ENCODE measurements around the gene EHBP1. TPM values are rescaled to one million over a fixed set of nuclear protein-coding genes. Genes with fewer than 3 reads are reported as not detected.

Gene EHBP1
- total RNA-seq, 1 donor from 2014 or later, result 52.7 TPM

GRCh38 chr2:62806231-62806630, 100.7 kb downstream of the EHBP1 start:
- Histone ChIP-seq H3K9me3 (ENCODE audit: control insufficient read depth in 3 of 3, low read length in 3 of 3) (no peaks in the 10 kb centered on the region), H3K36me3 (ENCODE audit: control insufficient read depth in 3 of 3, insufficient read depth in 3 of 3, low read length in 3 of 3) (peaks cover 0 to 3% (median 0%) of the 10 kb centered on the region in 3 donors), H3K27ac (ENCODE audit: low read depth, low read length) (no peak overlapping the region), H3K27me3 (ENCODE audit: control insufficient read depth in 3 of 3, insufficient read depth in 3 of 3, low read length in 3 of 3) (no peaks in the 10 kb centered on the region), H3K4me1 (ENCODE audit: control insufficient read depth in 3 of 3, insufficient read depth in 3 of 3, low read length in 3 of 3) (no peaks in the 10 kb centered on the region), H3K9ac (ENCODE audit: low read depth in 1 of 3, low read length in 3 of 3) (no peak overlapping the region), H3K4me3 (ENCODE audit: low read length in 3 of 3) (no peak overlapping the region)

DNA sequence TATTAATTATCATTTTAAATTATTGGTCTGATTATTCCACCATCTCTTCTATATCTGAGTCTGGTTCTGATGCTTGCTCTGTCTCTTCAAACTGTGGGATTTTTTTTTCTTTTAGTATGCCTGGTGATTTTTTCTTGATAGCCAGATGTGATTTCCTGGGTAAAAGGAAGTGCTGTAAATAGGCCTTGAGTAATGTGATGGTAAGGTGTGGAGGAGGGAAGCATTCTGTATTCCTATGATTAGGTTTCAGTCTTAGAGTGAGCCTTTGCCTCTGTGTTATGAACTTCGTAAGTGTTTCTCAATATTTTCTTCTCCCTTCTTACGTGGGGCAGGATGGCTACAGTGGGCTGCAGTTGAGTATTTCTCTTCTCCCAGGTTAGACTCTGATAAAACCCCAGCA, 103.0 kb downstream of the EHBP1 start:
- H3K4me1 ChIP-seq (ENCODE audit: control insufficient read depth in 3 of 3, insufficient read depth in 3 of 3, low read length in 3 of 3), result no peaks in the 10 kb centered on the region
- no peak overlapping the region for H3K9ac ChIP-seq (ENCODE audit: low read depth in 1 of 3, low read length in 3 of 3)
- H3K36me3 ChIP-seq (ENCODE audit: control insufficient read depth in 3 of 3, insufficient read depth in 3 of 3, low read length in 3 of 3), result peaks cover 0 to 3% (median 0%) of the 10 kb centered on the region in 3 donors
- H3K9me3 ChIP-seq (ENCODE audit: control insufficient read depth in 3 of 3, low read length in 3 of 3), result no peaks in the 10 kb centered on the region
- H3K27me3 ChIP-seq (ENCODE audit: control insufficient read depth in 3 of 3, insufficient read depth in 3 of 3, low read length in 3 of 3), result no peaks in the 10 kb centered on the region
- no peak overlapping the region for H3K4me3 ChIP-seq (ENCODE audit: low read length in 3 of 3)
- no peak overlapping the region for H3K27ac ChIP-seq (ENCODE audit: low read depth, low read length)

DNA sequence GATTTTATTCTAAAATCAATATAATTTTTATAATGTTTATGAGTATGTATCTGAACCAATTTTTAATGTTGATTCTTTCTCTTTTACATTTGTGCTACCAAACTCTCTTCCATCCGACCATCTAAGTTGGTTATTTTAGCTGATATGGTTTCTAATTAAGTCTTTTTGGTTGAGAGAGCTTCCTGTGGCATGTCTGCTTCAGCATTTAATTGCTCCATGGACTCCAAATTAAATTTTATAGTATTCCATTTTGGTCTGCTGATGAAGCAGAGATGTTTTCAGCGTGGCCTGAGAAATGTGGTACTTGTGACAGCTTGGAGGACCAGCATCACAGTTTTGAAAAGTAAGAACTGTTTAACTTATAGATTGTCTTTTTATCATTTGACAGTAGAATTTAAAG, 105.6 kb downstream of the EHBP1 start:
- peaks cover 0 to 3% (median 0%) of the 10 kb centered on the region in 3 donors for H3K36me3 ChIP-seq (ENCODE audit: control insufficient read depth in 3 of 3, insufficient read depth in 3 of 3, low read length in 3 of 3)
- no peak overlapping the region for H3K27ac ChIP-seq (ENCODE audit: low read depth, low read length)
- H3K4me3 ChIP-seq (ENCODE audit: low read length in 3 of 3), result no peak overlapping the region
- no peaks in the 10 kb centered on the region for H3K9me3 ChIP-seq (ENCODE audit: control insufficient read depth in 3 of 3, low read length in 3 of 3)
- H3K9ac ChIP-seq (ENCODE audit: low read depth in 1 of 3, low read length in 3 of 3), result no peak overlapping the region
- peaks cover 0 to 4% (median 3%) of the 10 kb centered on the region in 3 donors for H3K4me1 ChIP-seq (ENCODE audit: control insufficient read depth in 3 of 3, insufficient read depth in 3 of 3, low read length in 3 of 3)
- no peaks in the 10 kb centered on the region for H3K27me3 ChIP-seq (ENCODE audit: control insufficient read depth in 3 of 3, insufficient read depth in 3 of 3, low read length in 3 of 3)

DNA sequence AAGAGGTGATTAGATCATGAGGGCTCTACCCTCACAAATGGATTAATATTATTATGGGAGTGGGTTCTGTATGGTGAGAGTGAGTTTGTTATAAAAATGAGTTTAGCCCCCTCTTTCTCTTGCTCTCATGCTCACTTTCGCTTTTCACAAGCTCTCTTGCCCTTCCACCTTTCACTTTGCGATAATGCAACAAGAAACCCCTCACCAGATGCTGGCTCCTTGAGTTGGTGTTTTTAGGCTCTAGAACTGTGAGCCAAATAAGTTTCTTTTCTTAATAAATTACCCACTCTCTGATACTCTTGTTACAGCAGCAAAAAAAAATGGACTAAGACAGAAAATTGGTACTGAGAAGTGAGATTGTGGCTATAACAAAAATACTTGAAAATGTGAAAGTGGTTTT, 106.5 kb downstream of the EHBP1 start:
- peaks cover 0 to 4% (median 3%) of the 10 kb centered on the region in 3 donors for H3K4me1 ChIP-seq (ENCODE audit: control insufficient read depth in 3 of 3, insufficient read depth in 3 of 3, low read length in 3 of 3)
- no peaks in the 10 kb centered on the region for H3K27me3 ChIP-seq (ENCODE audit: control insufficient read depth in 3 of 3, insufficient read depth in 3 of 3, low read length in 3 of 3)
- H3K9ac ChIP-seq (ENCODE audit: low read depth in 1 of 3, low read length in 3 of 3), result no peak overlapping the region
- H3K4me3 ChIP-seq (ENCODE audit: low read length in 3 of 3), result no peak overlapping the region
- no peak overlapping the region for H3K27ac ChIP-seq (ENCODE audit: low read depth, low read length)
- no peaks in the 10 kb centered on the region for H3K36me3 ChIP-seq (ENCODE audit: control insufficient read depth in 3 of 3, insufficient read depth in 3 of 3, low read length in 3 of 3)
- no peaks in the 10 kb centered on the region for H3K9me3 ChIP-seq (ENCODE audit: control insufficient read depth in 3 of 3, low read length in 3 of 3)

GRCh38 chr2:62812921-62813825, 107.7 kb downstream of the EHBP1 start:
- H3K27me3 ChIP-seq (ENCODE audit: control insufficient read depth in 3 of 3, insufficient read depth in 3 of 3, low read length in 3 of 3), result no peaks in the 10 kb centered on the region
- no peak overlapping the region for H3K9ac ChIP-seq (ENCODE audit: low read depth in 1 of 3, low read length in 3 of 3)
- peaks cover 0 to 4% (median 3%) of the 10 kb centered on the region in 3 donors for H3K4me1 ChIP-seq (ENCODE audit: control insufficient read depth in 3 of 3, insufficient read depth in 3 of 3, low read length in 3 of 3)
- no peaks in the 10 kb centered on the region for H3K36me3 ChIP-seq (ENCODE audit: control insufficient read depth in 3 of 3, insufficient read depth in 3 of 3, low read length in 3 of 3)
- H3K9me3 ChIP-seq (ENCODE audit: control insufficient read depth in 3 of 3, low read length in 3 of 3), result no peaks in the 10 kb centered on the region
- no peak overlapping the region for H3K4me3 ChIP-seq (ENCODE audit: low read length in 3 of 3)
- H3K27ac ChIP-seq (ENCODE audit: low read depth, low read length), result no peak overlapping the region

DNA sequence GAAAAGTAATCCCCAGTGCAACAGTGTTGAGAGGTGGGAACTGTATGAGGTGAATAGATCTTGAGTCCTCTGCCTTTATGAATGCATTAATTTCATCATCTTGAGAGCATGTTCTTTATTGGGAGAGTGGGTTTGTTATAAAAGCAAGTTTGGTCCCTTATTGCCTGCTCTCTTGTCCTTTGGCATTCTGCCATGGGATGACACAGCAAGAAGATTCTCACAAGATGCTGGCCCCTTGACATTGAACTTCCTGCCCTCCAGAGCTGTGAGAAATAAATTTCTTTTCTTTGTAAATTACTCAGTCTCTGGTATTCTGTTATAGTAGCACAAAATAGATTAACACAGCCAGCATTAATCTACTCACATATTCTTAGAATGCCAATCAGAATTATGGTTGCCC, 108.6 kb downstream of the EHBP1 start:
- Histone ChIP-seq H3K27me3 (ENCODE audit: control insufficient read depth in 3 of 3, insufficient read depth in 3 of 3, low read length in 3 of 3) (no peaks in the 10 kb centered on the region), H3K27ac (ENCODE audit: low read depth, low read length) (no peak overlapping the region), H3K4me3 (ENCODE audit: low read length in 3 of 3) (no peak overlapping the region), H3K9me3 (ENCODE audit: control insufficient read depth in 3 of 3, low read length in 3 of 3) (no peaks in the 10 kb centered on the region), H3K9ac (ENCODE audit: low read depth in 1 of 3, low read length in 3 of 3) (no peak overlapping the region), H3K36me3 (ENCODE audit: control insufficient read depth in 3 of 3, insufficient read depth in 3 of 3, low read length in 3 of 3) (no peaks in the 10 kb centered on the region), H3K4me1 (ENCODE audit: control insufficient read depth in 3 of 3, insufficient read depth in 3 of 3, low read length in 3 of 3) (peaks cover 0 to 4% (median 3%) of the 10 kb centered on the region in 3 donors)

DNA sequence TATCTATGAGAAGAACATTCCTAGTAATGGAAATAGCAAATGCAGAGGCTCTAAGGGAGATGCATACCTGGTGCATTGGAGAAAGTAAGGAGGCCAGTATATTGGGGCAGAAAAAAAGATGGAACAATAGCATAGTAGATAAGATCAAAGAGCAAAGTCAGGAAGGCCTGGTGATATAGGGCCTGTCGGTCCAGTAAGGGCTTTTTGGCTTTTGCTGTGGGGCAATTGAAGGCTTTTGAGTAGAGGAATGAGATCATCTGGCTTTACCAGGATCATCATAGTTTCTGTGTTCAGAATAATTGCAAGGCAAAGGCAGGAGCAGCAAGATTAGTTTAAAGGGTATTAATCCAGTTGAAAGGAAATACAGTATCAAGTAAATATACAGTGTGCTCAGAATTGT, 111.8 kb downstream of the EHBP1 start:
- H3K36me3 ChIP-seq (ENCODE audit: control insufficient read depth in 3 of 3, insufficient read depth in 3 of 3, low read length in 3 of 3), result no peaks in the 10 kb centered on the region
- H3K4me3 ChIP-seq (ENCODE audit: low read length in 3 of 3), result no peak overlapping the region
- no peak overlapping the region for H3K9ac ChIP-seq (ENCODE audit: low read depth in 1 of 3, low read length in 3 of 3)
- no peak overlapping the region for H3K27ac ChIP-seq (ENCODE audit: low read depth, low read length)
- H3K4me1 ChIP-seq (ENCODE audit: control insufficient read depth in 3 of 3, insufficient read depth in 3 of 3, low read length in 3 of 3), result peaks cover 0 to 4% (median 3%) of the 10 kb centered on the region in 3 donors
- H3K9me3 ChIP-seq (ENCODE audit: control insufficient read depth in 3 of 3, low read length in 3 of 3), result no peaks in the 10 kb centered on the region
- no peaks in the 10 kb centered on the region for H3K27me3 ChIP-seq (ENCODE audit: control insufficient read depth in 3 of 3, insufficient read depth in 3 of 3, low read length in 3 of 3)

DNA sequence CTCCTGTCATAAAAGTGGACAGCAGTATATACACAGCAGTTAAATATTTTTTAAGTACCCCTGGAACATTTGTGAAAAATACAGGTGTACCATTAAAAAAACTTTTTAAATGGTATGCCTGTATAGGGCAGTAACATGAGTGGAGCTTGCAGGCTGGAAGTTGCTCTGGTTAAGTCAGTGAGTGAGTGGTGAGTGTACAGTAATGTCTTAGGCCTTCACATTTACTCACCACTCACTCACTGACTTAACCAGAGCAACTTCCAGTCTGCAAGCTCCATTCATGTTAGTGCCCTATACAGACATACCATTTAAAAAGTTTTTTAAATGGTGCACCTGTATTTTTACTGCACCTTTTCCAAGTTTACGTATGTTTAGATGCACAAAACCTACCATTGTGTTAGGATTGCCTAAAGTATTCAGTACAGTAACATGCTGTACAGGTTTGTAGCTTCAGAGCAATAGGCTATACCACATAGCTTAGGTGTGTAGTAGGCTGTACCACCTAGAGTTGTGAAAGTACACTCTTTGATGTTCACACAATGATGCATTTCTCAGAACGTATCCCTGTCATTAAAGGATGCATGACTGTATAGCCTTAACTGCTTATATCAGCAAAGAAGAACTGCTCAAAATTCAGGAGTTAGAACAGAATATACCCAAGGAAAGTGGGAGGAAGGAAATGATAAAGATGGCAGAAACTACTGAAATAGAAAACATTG, 112.6 kb downstream of the EHBP1 start:
- Histone ChIP-seq H3K4me1 (ENCODE audit: control insufficient read depth in 3 of 3, insufficient read depth in 3 of 3, low read length in 3 of 3) (peaks cover 0 to 4% (median 3%) of the 10 kb centered on the region in 3 donors), H3K9me3 (ENCODE audit: control insufficient read depth in 3 of 3, low read length in 3 of 3) (no peaks in the 10 kb centered on the region), H3K4me3 (ENCODE audit: low read length in 3 of 3) (no peak overlapping the region), H3K9ac (ENCODE audit: low read depth in 1 of 3, low read length in 3 of 3) (no peak overlapping the region), H3K27me3 (ENCODE audit: control insufficient read depth in 3 of 3, insufficient read depth in 3 of 3, low read length in 3 of 3) (no peaks in the 10 kb centered on the region), H3K27ac (ENCODE audit: low read depth, low read length) (no peak overlapping the region), H3K36me3 (ENCODE audit: control insufficient read depth in 3 of 3, insufficient read depth in 3 of 3, low read length in 3 of 3) (no peaks in the 10 kb centered on the region)

DNA sequence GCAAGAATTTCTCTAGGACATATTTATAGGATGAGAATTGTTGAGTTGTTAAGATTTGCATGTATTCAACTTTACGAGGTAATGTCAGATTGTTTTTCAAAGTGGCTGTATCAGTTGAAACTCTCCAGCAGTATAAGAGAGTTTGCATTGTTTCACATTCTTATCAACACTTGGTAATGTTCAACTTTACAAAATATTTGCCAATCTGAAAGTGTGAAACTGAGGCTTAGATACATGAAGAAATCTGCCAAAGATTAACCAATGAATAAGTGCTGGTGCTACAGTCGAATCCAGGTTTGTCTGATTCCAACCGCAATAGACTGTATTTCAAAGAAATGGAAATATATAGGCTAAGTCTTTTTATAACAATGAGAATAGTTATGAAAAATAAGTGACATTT, 117.0 kb downstream of the EHBP1 start:
- H3K9me3 ChIP-seq (ENCODE audit: control insufficient read depth in 3 of 3, low read length in 3 of 3), result no peaks in the 10 kb centered on the region
- no peaks in the 10 kb centered on the region for H3K4me1 ChIP-seq (ENCODE audit: control insufficient read depth in 3 of 3, insufficient read depth in 3 of 3, low read length in 3 of 3)
- no peak overlapping the region for H3K4me3 ChIP-seq (ENCODE audit: low read length in 3 of 3)
- no peak overlapping the region for H3K9ac ChIP-seq (ENCODE audit: low read depth in 1 of 3, low read length in 3 of 3)
- peaks cover 2 to 12% (median 4%) of the 10 kb centered on the region in 3 donors for H3K36me3 ChIP-seq (ENCODE audit: control insufficient read depth in 3 of 3, insufficient read depth in 3 of 3, low read length in 3 of 3)
- no peaks in the 10 kb centered on the region for H3K27me3 ChIP-seq (ENCODE audit: control insufficient read depth in 3 of 3, insufficient read depth in 3 of 3, low read length in 3 of 3)
- H3K27ac ChIP-seq (ENCODE audit: low read depth, low read length), result no peak overlapping the region

DNA sequence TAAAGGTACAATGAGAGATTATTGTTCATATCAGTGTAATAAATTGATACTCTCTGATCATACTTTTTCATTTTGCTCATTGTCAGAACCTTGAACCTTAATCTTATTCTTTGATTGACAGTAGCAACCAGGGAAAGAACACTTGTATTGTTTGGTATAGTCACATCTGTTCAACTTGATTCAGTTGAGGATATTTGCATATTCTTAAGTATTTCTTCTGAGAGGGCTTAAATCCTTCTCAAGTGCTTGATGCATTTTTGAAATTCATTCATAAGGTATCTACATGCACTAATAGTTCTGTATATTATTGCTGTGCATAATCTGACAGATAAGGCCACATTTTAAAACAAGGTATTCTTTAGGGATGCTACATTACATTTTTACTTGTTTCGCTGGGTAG, 118.9 kb downstream of the EHBP1 start:
- no peaks in the 10 kb centered on the region for H3K4me1 ChIP-seq (ENCODE audit: control insufficient read depth in 3 of 3, insufficient read depth in 3 of 3, low read length in 3 of 3)
- no peak overlapping the region for H3K27ac ChIP-seq (ENCODE audit: low read depth, low read length)
- H3K27me3 ChIP-seq (ENCODE audit: control insufficient read depth in 3 of 3, insufficient read depth in 3 of 3, low read length in 3 of 3), result no peaks in the 10 kb centered on the region
- H3K36me3 ChIP-seq (ENCODE audit: control insufficient read depth in 3 of 3, insufficient read depth in 3 of 3, low read length in 3 of 3), result peaks cover 2 to 12% (median 4%) of the 10 kb centered on the region in 3 donors
- no peak overlapping the region for H3K9ac ChIP-seq (ENCODE audit: low read depth in 1 of 3, low read length in 3 of 3)
- no peaks in the 10 kb centered on the region for H3K9me3 ChIP-seq (ENCODE audit: control insufficient read depth in 3 of 3, low read length in 3 of 3)
- H3K4me3 ChIP-seq (ENCODE audit: low read length in 3 of 3), result no peak overlapping the region
